ENCODE results near the gene CPT1B.

Gene CPT1B

GRCh38 chr22:50600538-50600937, 22.3 kb upstream of the CPT1B start, which contains the start of gene MAPK8IP2:
Gene MAPK8IP2 (plus strand): TSS chr22:50600793. CDS start chr22:50600819, 26 bp downstream.
- H3K27me3 ChIP-seq (replicated peaks; ENCODE audit: control insufficient read depth, insufficient read depth, low read length) = peaks cover 3% of the 10 kb centered on the region
- H3K4me3 ChIP-seq (replicated peaks; ENCODE audit: low read depth, low read length) = peak within 1 kb of the TSS; percentile 31; the same call in 1 of the 2 replicates
- TF ChIP-seq, protein P1, sequence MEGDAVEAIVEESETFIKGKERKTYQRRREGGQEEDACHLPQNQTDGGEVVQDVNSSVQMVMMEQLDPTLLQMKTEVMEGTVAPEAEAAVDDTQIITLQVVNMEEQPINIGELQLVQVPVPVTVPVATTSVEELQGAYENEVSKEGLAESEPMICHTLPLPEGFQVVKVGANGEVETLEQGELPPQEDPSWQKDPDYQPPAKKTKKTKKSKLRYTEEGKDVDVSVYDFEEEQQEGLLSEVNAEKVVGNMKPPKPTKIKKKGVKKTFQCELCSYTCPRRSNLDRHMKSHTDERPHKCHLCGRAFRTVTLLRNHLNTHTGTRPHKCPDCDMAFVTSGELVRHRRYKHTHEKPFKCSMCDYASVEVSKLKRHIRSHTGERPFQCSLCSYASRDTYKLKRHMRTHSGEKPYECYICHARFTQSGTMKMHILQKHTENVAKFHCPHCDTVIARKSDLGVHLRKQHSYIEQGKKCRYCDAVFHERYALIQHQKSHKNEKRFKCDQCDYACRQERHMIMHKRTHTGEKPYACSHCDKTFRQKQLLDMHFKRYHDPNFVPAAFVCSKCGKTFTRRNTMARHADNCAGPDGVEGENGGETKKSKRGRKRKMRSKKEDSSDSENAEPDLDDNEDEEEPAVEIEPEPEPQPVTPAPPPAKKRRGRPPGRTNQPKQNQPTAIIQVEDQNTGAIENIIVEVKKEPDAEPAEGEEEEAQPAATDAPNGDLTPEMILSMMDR (IDR thresholded peaks at IDR 0.05; ENCODE audit: insufficient read depth, low read length, poor library complexity, severe bottlenecking) = no peak
- no peak for DNase-seq (ENCODE audit: extremely low read depth, insufficient read length)
- no peaks in the 10 kb centered on the region for H3K36me3 ChIP-seq (ENCODE audit: control insufficient read depth, insufficient read depth, low read length)

GRCh38 chr22:50599816-50600455, 21.7 kb upstream of the CPT1B start:
- TF ChIP-seq, protein P1 (IDR thresholded peaks at IDR 0.05; ENCODE audit: insufficient read depth, low read length, poor library complexity, severe bottlenecking) = no peak
- Histone ChIP-seq H3K36me3 (ENCODE audit: control insufficient read depth, insufficient read depth, low read length) (no peaks in the 10 kb centered on the region), H3K27me3 (replicated peaks; ENCODE audit: control insufficient read depth, insufficient read depth, low read length) (peaks cover 3% of the 10 kb centered on the region), H3K4me3 (replicated peaks; ENCODE audit: low read depth, low read length) (no peak overlapping the region; the same call in 1 of the 2 replicates)
- DNase-seq (ENCODE audit: extremely low read depth, insufficient read length) = no peak

DNA sequence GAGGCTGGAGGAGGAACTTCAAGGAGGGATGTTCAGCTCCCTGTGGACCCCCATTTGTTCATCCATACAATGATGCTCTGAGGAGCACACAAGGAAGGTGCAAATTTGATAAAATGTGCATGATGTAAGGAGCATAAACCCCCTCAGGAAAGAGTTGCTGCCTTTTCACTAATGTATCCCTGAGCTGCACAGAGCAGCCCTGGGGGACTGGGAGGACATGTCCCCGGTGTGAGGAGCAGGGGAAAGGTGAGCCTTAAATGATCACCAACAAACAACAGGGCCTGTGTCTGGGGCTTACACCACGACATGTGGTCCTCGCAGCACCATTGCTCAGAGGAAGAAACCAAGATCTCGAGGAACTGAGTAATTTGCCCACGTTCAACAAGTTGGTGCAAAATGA, 18.9 kb upstream of the CPT1B start:
- TF ChIP-seq, protein P1 (IDR thresholded peaks at IDR 0.05; ENCODE audit: insufficient read depth, low read length, poor library complexity, severe bottlenecking) = no peak
- no peak for DNase-seq (ENCODE audit: extremely low read depth, insufficient read length)
- no peak overlapping the region for H3K4me3 ChIP-seq (replicated peaks; ENCODE audit: low read depth, low read length)
- peaks cover 3% of the 10 kb centered on the region for H3K27me3 ChIP-seq (replicated peaks; ENCODE audit: control insufficient read depth, insufficient read depth, low read length)
- H3K36me3 ChIP-seq (ENCODE audit: control insufficient read depth, insufficient read depth, low read length) = no peaks in the 10 kb centered on the region

DNA sequence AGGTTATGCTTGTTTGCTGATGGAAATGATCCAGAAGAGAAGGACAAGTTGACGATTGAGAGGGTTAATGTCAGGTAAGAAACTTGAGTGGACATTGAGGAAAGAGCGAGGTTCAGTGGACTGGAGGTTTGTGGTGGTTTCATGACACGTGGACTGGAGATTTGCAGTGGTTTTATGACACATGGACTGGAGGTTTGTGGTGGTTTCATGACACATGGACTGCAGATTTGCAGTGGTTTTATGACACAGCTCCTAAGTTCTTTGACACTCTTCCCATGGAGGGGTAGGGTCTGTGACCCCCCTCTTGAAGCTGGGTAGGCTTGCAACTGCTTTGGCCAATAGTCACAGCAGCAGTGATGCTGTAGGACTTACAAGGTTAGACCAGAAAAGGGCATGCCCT, 17.0 kb upstream of the CPT1B start:
- DNase-seq (ENCODE audit: extremely low read depth, insufficient read length) = no peak
- no peaks in the 10 kb centered on the region; the same call in 1 of the 2 replicates for H3K27me3 ChIP-seq (replicated peaks; ENCODE audit: control insufficient read depth, insufficient read depth, low read length)
- H3K4me3 ChIP-seq (replicated peaks; ENCODE audit: low read depth, low read length) = no peak overlapping the region
- TF ChIP-seq, protein P1 (IDR thresholded peaks at IDR 0.05; ENCODE audit: insufficient read depth, low read length, poor library complexity, severe bottlenecking) = no peak
- no peaks in the 10 kb centered on the region for H3K36me3 ChIP-seq (ENCODE audit: control insufficient read depth, insufficient read depth, low read length)

GRCh38 chr22:50587407-50587806, 9.2 kb upstream of the CPT1B start:
- TF ChIP-seq, protein P1 (IDR thresholded peaks at IDR 0.05; ENCODE audit: insufficient read depth, low read length, poor library complexity, severe bottlenecking) = no peak
- Histone ChIP-seq H3K36me3 (ENCODE audit: control insufficient read depth, insufficient read depth, low read length) (no peaks in the 10 kb centered on the region), H3K27me3 (replicated peaks; ENCODE audit: control insufficient read depth, insufficient read depth, low read length) (no peaks in the 10 kb centered on the region), H3K4me3 (replicated peaks; ENCODE audit: low read depth, low read length) (no peak overlapping the region)
- no peak for DNase-seq (ENCODE audit: extremely low read depth, insufficient read length)
